ENCODE results near the gene UCMA. TPM values are rescaled to one million over a fixed set of nuclear protein-coding genes. Genes with fewer than 3 reads are reported as not detected.
"Not testable (repeated sequence)": the region's sequence is repeated elsewhere in the genome, so short reads cannot be mapped to it uniquely, and the experiment has no call there.

Gene UCMA
- total RNA-seq (2014; rRNA removed; shearing (Covaris generic)) (not detected in 2 replicates), total RNA-seq (2022) (not detected in 2 replicates), Bru-seq, nascent RNA (not detected), BruChase-seq, experiment 1, labeled RNA remaining after a 6-hour chase (not detected), BruChase-seq, experiment 2, labeled RNA remaining after a 2-hour chase (not detected)
- long read RNA-seq, result 0 reads

- H4K20me1 ChIP-seq (ENCODE audit: insufficient read depth, low read length), result no peaks in the 10 kb centered on the region
- no peaks in the 10 kb centered on the region for H3K36me3 ChIP-seq (ENCODE audit: insufficient read depth, low read length)
- ChIA-PET CTCF (ENCODE audit: unreplicated experiment) (no interaction called here), POLR2A (no interaction called here)
- H3K4me2 ChIP-seq (ENCODE audit: low read length), result no peak within 1 kb of the TSS
- no peak within 1 kb of the TSS for H3K27ac ChIP-seq (ENCODE audit: low read depth, low read length, poor library complexity, severe bottlenecking)
- intact Hi-C loops (cut with micrococcal nuclease; ENCODE audit: unreplicated experiment), result no loop called here
- H3K9me2 ChIP-seq (ENCODE audit: insufficient read depth, low read length), result no peaks in the 10 kb centered on the region
- H3K4me3 ChIP-seq (ENCODE audit: low read depth, low read length, poor library complexity, severe bottlenecking), result no peak within 1 kb of the TSS
- TF ChIP-seq EZH2phosphoT487 (IDR thresholded peaks at IDR 0.05; ENCODE audit: borderline replicate concordance, low read depth, low read length) (no peak), CTCF (conservative IDR thresholded peaks at IDR 0.05; ENCODE audit: low read length) (no peak)
- BruUV-seq (replicated peaks), result no TSS peak
- H3K4me1 ChIP-seq (ENCODE audit: insufficient read depth, low read length, poor library complexity, severe bottlenecking), result no peaks in the 10 kb centered on the region
- H3K9me3 ChIP-seq (ENCODE audit: low read length), result no peaks in the 10 kb centered on the region
- H2AFZ ChIP-seq (ENCODE audit: low read length), result no peak within 1 kb of the TSS
- DNase-seq (ENCODE audit: low spot score), result no peak
- no peaks in the 10 kb centered on the region for H3K79me2 ChIP-seq (ENCODE audit: insufficient read depth, low read depth, low read length)
These were observed at the start of gene UCMA for GRCh38 chr10:13234172-13234571. TSS of gene UCMA (minus strand) at chr10:13234374. CDS start at chr10:13234258, 116 bp downstream.

- H3K79me2 ChIP-seq (ENCODE audit: insufficient read depth, low read depth, low read length); H4K20me1 ChIP-seq (ENCODE audit: insufficient read depth, low read length); H2AFZ ChIP-seq (ENCODE audit: low read length); intact Hi-C loops (cut with micrococcal nuclease; ENCODE audit: unreplicated experiment); H3K4me1 ChIP-seq (ENCODE audit: insufficient read depth, low read length, poor library complexity, severe bottlenecking); H3K9me3 ChIP-seq (ENCODE audit: low read length); BruUV-seq (replicated peaks); H3K9me2 ChIP-seq (ENCODE audit: insufficient read depth, low read length); CTCF ChIA-PET (ENCODE audit: unreplicated experiment); H3K27ac ChIP-seq (ENCODE audit: low read depth, low read length, poor library complexity, severe bottlenecking); DNase-seq (ENCODE audit: low spot score); H3K4me3 ChIP-seq (ENCODE audit: low read depth, low read length, poor library complexity, severe bottlenecking); H3K36me3 ChIP-seq (ENCODE audit: insufficient read depth, low read length); H3K4me2 ChIP-seq (ENCODE audit: low read length): not testable (repeated sequence)
- POLR2A ChIA-PET, result interaction anchor here (0.7 to 1.2 kb wide), 2 partner anchors 10 to 20 kb away, joined by 3 to 6 read pairs; no protein-coding TSS in a partner anchor
These were observed 48.2 kb upstream of the UCMA start for GRCh38 chr10:13282348-13282747.

GRCh38 chr10:13276749-13277365 is 42.7 kb upstream of the UCMA start:
- H3K4me3 ChIP-seq (ENCODE audit: low read depth, low read length, poor library complexity, severe bottlenecking), result no peak overlapping the region
- TF ChIP-seq CTCF (conservative IDR thresholded peaks at IDR 0.05; ENCODE audit: low read length), result peak; percentile 31; the same call in 1 of the 2 replicates
- no peak for TF ChIP-seq EZH2phosphoT487 (IDR thresholded peaks at IDR 0.05; ENCODE audit: borderline replicate concordance, low read depth, low read length)
- intact Hi-C loops (cut with micrococcal nuclease; ENCODE audit: unreplicated experiment), result no loop called here
- DNase-seq (ENCODE audit: low spot score), result no peak
- ChIA-PET POLR2A (interaction anchor here (0.6 kb wide), 1 partner anchor 352 kb away, joined by 3 read pairs; no protein-coding TSS in a partner anchor), CTCF (ENCODE audit: unreplicated experiment) (interaction anchor here (0.5 kb wide), 1 partner anchor 972 kb away, joined by 4 read pairs; no protein-coding TSS in a partner anchor)
- no peaks in the 10 kb centered on the region for H3K9me3 ChIP-seq (ENCODE audit: low read length)
- no peak overlapping the region for H3K27ac ChIP-seq (ENCODE audit: low read depth, low read length, poor library complexity, severe bottlenecking)
- no peak overlapping the region for H2AFZ ChIP-seq (ENCODE audit: low read length)
- no peaks in the 10 kb centered on the region for H3K9me2 ChIP-seq (ENCODE audit: insufficient read depth, low read length)
- BruUV-seq (replicated peaks), result no TSS peak
- no peak overlapping the region for H3K4me2 ChIP-seq (ENCODE audit: low read length)
- H3K79me2 ChIP-seq (ENCODE audit: insufficient read depth, low read depth, low read length), result no peaks in the 10 kb centered on the region
- H3K36me3 ChIP-seq (ENCODE audit: insufficient read depth, low read length), result no peaks in the 10 kb centered on the region
- H3K4me1 ChIP-seq (ENCODE audit: insufficient read depth, low read length, poor library complexity, severe bottlenecking), result peaks cover 20% of the 10 kb centered on the region
- H4K20me1 ChIP-seq (ENCODE audit: insufficient read depth, low read length), result no peaks in the 10 kb centered on the region

GRCh38 chr10:13276146-13276545 is 42.0 kb upstream of the UCMA start:
- H3K9me2 ChIP-seq (ENCODE audit: insufficient read depth, low read length); H3K4me2 ChIP-seq (ENCODE audit: low read length); H2AFZ ChIP-seq (ENCODE audit: low read length); H3K79me2 ChIP-seq (ENCODE audit: insufficient read depth, low read depth, low read length); POLR2A ChIA-PET; DNase-seq (ENCODE audit: low spot score); H3K36me3 ChIP-seq (ENCODE audit: insufficient read depth, low read length); intact Hi-C loops (cut with micrococcal nuclease; ENCODE audit: unreplicated experiment); H3K27ac ChIP-seq (ENCODE audit: low read depth, low read length, poor library complexity, severe bottlenecking); H4K20me1 ChIP-seq (ENCODE audit: insufficient read depth, low read length); H3K4me3 ChIP-seq (ENCODE audit: low read depth, low read length, poor library complexity, severe bottlenecking); BruUV-seq (replicated peaks); CTCF ChIA-PET (ENCODE audit: unreplicated experiment); H3K9me3 ChIP-seq (ENCODE audit: low read length): not testable (repeated sequence)
- peaks cover 27% of the 10 kb centered on the region for H3K4me1 ChIP-seq (ENCODE audit: insufficient read depth, low read length, poor library complexity, severe bottlenecking)
